DND-41 (cell line): ENCODE data around the gene MTSS2.

Source experiments
- ATAC-seq: fragments of 200-7000 bp; cut with Tn5 transposase; 3 replicates; pipeline ENCODE4 v1.9.1; 2021; ENCODE audit warnings: low read depth; ENCODE audit not compliant: insufficient read depth
- DNase-seq: peaks from one replicate; pipeline ENCODE4 v3.0.0-alpha.2; 2020
- H2AFZ ChIP-seq: 2 replicates; pipeline ENCODE4 v1.6.0; 2012; ENCODE audit warnings: low read depth, low read length
- H3K27ac ChIP-seq: 2 replicates; pipeline ENCODE4 v1.5.1; 2012; ENCODE audit warnings: low read length, inconsistent platforms
- H3K27me3 ChIP-seq: fragments of 200-600 bp; sonication (generic); 2 replicates; pipeline ENCODE4 v1.6.0; 2012; ENCODE audit warnings: low read length, mild to moderate bottlenecking, inconsistent platforms; ENCODE audit not compliant: insufficient read depth, poor library complexity
- H3K36me3 ChIP-seq: 2 replicates; pipeline ENCODE4 v1.5.1; 2012; ENCODE audit warnings: low read length, inconsistent platforms; ENCODE audit not compliant: insufficient read depth
- H3K4me1 ChIP-seq: 2 replicates; pipeline ENCODE4 v1.5.1; 2012; ENCODE audit warnings: mild to moderate bottlenecking, low read length; ENCODE audit not compliant: insufficient read depth
- H3K4me2 ChIP-seq: 2 replicates; pipeline ENCODE4 v1.6.0; 2012; ENCODE audit warnings: mild to moderate bottlenecking, moderate library complexity, low read length, inconsistent platforms; ENCODE audit not compliant: insufficient read depth
- H3K4me3 ChIP-seq, 2 experiments: fragments of 200-600 bp in 1 of 2; shearing (Covaris generic) in 1 of 2; 2 replicates each; pipeline ENCODE4 v1.5.1; 2012 to 2016; ENCODE audit warnings: inconsistent platforms in 2 of 2, low read length in 2 of 2, mild to moderate bottlenecking in 2 of 2, low read depth in 1 of 2, moderate library complexity in 1 of 2
- H3K79me2 ChIP-seq: 2 replicates; pipeline ENCODE4 v1.6.0; 2012; ENCODE audit warnings: low read length, inconsistent platforms; ENCODE audit not compliant: insufficient read depth
- H3K9ac ChIP-seq: 2 replicates; pipeline ENCODE4 v1.6.0; 2012; ENCODE audit warnings: low read depth, mild to moderate bottlenecking, inconsistent platforms, low read length, moderate library complexity
- H3K9me3 ChIP-seq: 2 replicates; pipeline ENCODE4 v1.5.1; 2012; ENCODE audit warnings: low read length, moderate library complexity, mild to moderate bottlenecking, inconsistent platforms; ENCODE audit not compliant: insufficient read depth, severe bottlenecking
- H4K20me1 ChIP-seq: 2 replicates; pipeline ENCODE4 v1.6.0; 2012; ENCODE audit warnings: low read length; ENCODE audit not compliant: insufficient read depth
- CTCF ChIP-seq: IDR thresholded peaks from 2 replicates; pipeline ENCODE4 v1.5.1; 2012; ENCODE audit warnings: borderline replicate concordance, low read length, moderate library complexity, mild to moderate bottlenecking; ENCODE audit not compliant: poor library complexity, severe bottlenecking; ENCODE audit errors: extremely low read depth
- EZH2 ChIP-seq: IDR thresholded peaks from 3 replicates; pipeline ENCODE4 v1.6.1; 2012; ENCODE audit warnings: borderline replicate concordance, low read depth, mild to moderate bottlenecking, moderate library complexity, low read length, inconsistent platforms; ENCODE audit not compliant: severe bottlenecking

The MTSS2 gene

GRCh38 chr16:70697594-70698170, 11.8 kb upstream of the MTSS2 start:
- H3K4me1 ChIP-seq = no peaks in the 10 kb centered on the region

DNA sequence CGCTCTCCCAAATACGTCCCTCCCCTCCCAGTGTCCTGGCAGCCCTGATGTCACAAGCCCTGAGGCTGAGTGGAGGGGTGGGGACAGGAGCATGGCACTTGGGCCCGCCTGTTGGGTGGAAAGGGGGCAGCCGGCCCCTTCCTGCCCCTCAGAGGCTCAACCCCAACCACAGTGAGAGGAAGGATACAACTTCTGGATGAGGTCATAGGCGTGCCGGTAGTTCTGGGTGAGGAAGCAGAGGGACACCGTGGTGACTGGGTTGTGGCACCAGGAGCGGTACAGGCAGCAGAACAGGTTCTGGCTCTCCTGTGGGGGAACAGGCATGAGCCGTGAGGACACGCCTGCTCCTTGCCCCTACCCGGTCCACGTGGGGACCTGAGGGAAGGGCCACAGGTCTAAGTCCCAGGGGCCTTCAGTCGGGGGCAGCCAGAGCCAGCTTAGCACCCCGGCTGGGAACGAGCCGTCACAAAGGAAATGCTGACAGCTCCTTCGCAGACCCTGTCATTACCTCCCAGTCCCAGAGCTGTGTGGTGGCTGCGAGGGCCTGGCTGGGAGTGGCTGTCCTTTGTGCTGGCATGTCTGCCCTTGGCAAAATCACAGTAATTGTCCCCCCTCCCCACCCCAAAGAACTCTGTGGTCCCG, 11.2 kb upstream of the MTSS2 start:
- peaks cover 8% of the 10 kb centered on the region for H4K20me1 ChIP-seq
- H3K9ac ChIP-seq = no peak overlapping the region
- no peaks in the 10 kb centered on the region for H3K9me3 ChIP-seq
- H3K27ac ChIP-seq = no peak overlapping the region
- H3K4me2 ChIP-seq = no peak overlapping the region
- no peaks in the 10 kb centered on the region for H3K79me2 ChIP-seq
- peak; percentile 19 for DNase-seq
- TF ChIP-seq EZH2 (no peak), CTCF (no peak)
- 0 out of 3 replicates have a peak, but pooled peaks have one; percentile 48 for ATAC-seq
- peaks cover 29% of the 10 kb centered on the region for H3K36me3 ChIP-seq
- no peak overlapping the region for H2AFZ ChIP-seq
- no peak overlapping the region for H3K4me3 ChIP-seq
- H3K27me3 ChIP-seq = no peaks in the 10 kb centered on the region
- H3K4me1 ChIP-seq = no peaks in the 10 kb centered on the region

More at GRCh38 chr16:70697594-70698170, 11.8 kb upstream of the MTSS2 start:
- H3K9me3 ChIP-seq = no peaks in the 10 kb centered on the region
- DNase-seq (no peak), ATAC-seq (no peak)
- no peak overlapping the region for H3K27ac ChIP-seq
- H4K20me1 ChIP-seq = peaks cover 8% of the 10 kb centered on the region
- no peak for TF ChIP-seq CTCF
- TF ChIP-seq EZH2 = no peak
- no peak overlapping the region for H3K9ac ChIP-seq
- no peak overlapping the region for H2AFZ ChIP-seq
- no peak overlapping the region for H3K4me2 ChIP-seq
- no peaks in the 10 kb centered on the region for H3K79me2 ChIP-seq
- no peaks in the 10 kb centered on the region for H3K27me3 ChIP-seq
- H3K4me3 ChIP-seq = no peak overlapping the region
- peaks cover 29% of the 10 kb centered on the region for H3K36me3 ChIP-seq

- DNase-seq (no peak), ATAC-seq (no peak)
- H2AFZ ChIP-seq = no peak overlapping the region
- TF ChIP-seq CTCF (no peak), EZH2 (no peak)
- H3K4me3 ChIP-seq = no peak overlapping the region
- H3K4me2 ChIP-seq = no peak overlapping the region
- no peaks in the 10 kb centered on the region for H3K4me1 ChIP-seq
- H3K9me3 ChIP-seq = no peaks in the 10 kb centered on the region
- H3K79me2 ChIP-seq = no peaks in the 10 kb centered on the region
- no peak overlapping the region for H3K9ac ChIP-seq
- peaks cover 33% of the 10 kb centered on the region for H3K36me3 ChIP-seq
- H3K27ac ChIP-seq = no peak overlapping the region
- no peaks in the 10 kb centered on the region for H3K27me3 ChIP-seq
- H4K20me1 ChIP-seq = peaks cover 8% of the 10 kb centered on the region
Observed at GRCh38 chr16:70696355-70696754, 10.5 kb upstream of the MTSS2 start.
